RWPE1 (cell line): ENCODE data around the gene XYLB.

ENCODE experiments used
- CTCF ChIA-PET: fragments of 350-600 bp; sonication (Branson Sonifier 250); formaldehyde crosslinking; extraction: SDS; loops from one replicate; lab custom pipeline; 2021; lab: Yijun Ruan, JAX
- POLR2A ChIA-PET: fragments of 400-600 bp; formaldehyde crosslinking; extraction: SDS; loops from one replicate; lab custom pipeline; 2020; ENCODE audit warnings: antibody characterized with exemption; ENCODE audit not compliant: low non-redundant PET; lab: Yijun Ruan, JAX
- DNase-seq: peaks from one replicate; pipeline ENCODE4 v3.0.0; 2012; ENCODE audit warnings: low spot score
- H3K27ac ChIP-seq: fragments of 450-650 bp; 2 replicates; pipeline ENCODE4 v1.5.1; 2017
- TF ChIP-seq, protein P1 (sequence below): fragments of 450-650 bp; conservative IDR thresholded peaks from 2 replicates; pipeline ENCODE4 v1.5.1; 2017; ENCODE audit warnings: low read depth, mild to moderate bottlenecking

The XYLB gene

DNA sequence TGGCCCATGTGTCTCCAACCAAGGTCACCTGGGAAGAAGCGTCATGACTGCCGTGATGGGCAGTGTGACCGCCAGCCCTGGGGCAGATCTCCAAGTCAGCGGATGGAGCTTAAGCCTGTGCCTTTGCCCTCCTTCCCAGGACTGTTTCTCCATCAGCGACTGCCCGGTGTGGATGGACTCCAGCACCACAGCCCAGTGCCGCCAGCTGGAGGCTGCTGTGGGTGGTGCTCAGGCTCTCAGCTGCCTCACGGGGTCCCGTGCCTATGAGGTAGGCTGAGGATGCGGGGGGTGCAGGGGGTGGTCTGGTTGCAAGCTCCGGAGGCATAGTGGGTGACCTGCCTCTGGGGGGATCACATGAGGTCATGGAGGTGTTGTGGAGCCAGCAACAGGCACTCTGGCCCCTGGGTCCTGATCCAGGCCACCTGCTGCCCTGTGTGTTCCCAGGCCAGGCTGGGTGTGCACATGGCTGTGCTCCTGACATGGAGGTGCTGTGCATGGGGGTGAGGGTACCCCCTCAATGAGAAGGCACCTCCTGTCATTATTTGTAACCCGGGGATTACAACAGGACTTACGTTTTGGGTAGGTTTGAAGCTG lies 19.0 kb downstream of the XYLB start:
- TF ChIP-seq, protein P1, sequence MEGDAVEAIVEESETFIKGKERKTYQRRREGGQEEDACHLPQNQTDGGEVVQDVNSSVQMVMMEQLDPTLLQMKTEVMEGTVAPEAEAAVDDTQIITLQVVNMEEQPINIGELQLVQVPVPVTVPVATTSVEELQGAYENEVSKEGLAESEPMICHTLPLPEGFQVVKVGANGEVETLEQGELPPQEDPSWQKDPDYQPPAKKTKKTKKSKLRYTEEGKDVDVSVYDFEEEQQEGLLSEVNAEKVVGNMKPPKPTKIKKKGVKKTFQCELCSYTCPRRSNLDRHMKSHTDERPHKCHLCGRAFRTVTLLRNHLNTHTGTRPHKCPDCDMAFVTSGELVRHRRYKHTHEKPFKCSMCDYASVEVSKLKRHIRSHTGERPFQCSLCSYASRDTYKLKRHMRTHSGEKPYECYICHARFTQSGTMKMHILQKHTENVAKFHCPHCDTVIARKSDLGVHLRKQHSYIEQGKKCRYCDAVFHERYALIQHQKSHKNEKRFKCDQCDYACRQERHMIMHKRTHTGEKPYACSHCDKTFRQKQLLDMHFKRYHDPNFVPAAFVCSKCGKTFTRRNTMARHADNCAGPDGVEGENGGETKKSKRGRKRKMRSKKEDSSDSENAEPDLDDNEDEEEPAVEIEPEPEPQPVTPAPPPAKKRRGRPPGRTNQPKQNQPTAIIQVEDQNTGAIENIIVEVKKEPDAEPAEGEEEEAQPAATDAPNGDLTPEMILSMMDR, result no peak
- CTCF ChIA-PET, result interaction anchor here (0.7 kb wide), 1 partner anchor 1432 kb away, joined by 3 read pairs; no protein-coding TSS in a partner anchor
- POLR2A ChIA-PET, result no interaction called here
- no peak for DNase-seq
- H3K27ac ChIP-seq, result no peak overlapping the region

DNA sequence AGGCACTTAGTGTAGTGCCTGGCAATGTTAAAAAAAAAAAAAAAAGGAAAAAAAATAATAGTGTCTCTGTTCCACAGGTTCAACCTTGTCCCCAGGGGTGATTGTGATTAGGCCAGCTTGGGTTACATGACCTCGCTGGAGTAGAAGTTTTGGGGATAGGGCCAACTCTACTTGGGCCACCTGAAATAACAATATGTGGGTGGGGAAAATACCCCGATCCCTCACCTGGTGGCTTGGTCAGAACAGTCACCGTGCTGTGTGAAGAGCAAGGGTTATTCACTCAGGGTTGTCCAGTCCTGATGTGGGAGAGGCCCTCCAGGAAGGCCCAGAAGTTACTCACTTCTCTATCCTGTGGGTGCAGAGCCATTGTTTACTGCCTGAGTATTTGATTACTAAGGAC lies 19.5 kb downstream of the XYLB start:
- H3K27ac ChIP-seq, result no peak overlapping the region
- DNase-seq, result no peak
- ChIA-PET CTCF (interaction anchor here (0.7 kb wide), 1 partner anchor 1432 kb away, joined by 3 read pairs; no protein-coding TSS in a partner anchor), POLR2A (no interaction called here)
- TF ChIP-seq, protein P1, result no peak

DNA sequence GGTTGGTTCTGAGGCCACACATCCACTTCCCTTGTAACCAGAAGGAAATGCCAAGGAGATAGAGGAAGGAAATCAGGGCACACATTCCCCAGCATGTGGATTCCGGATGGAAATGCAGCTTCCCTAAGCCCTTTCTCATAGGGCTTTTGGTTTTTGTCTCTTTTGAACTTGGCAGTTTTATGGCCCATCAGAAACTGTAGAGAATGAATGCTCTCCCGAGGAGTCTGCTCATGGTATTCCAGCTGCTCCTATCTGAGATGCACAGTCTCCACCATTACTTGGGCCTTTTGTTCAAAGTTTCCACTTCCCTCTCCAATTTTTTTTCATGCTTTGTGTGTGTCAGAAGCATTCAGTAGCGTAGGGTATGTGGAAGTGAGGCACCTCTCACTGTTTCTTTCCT lies 21.2 kb downstream of the XYLB start:
- H3K27ac ChIP-seq, result no peak overlapping the region
- DNase-seq, result no peak
- POLR2A ChIA-PET, result no interaction called here
- CTCF ChIA-PET, result no interaction called here
- TF ChIP-seq, protein P1, result no peak

DNA sequence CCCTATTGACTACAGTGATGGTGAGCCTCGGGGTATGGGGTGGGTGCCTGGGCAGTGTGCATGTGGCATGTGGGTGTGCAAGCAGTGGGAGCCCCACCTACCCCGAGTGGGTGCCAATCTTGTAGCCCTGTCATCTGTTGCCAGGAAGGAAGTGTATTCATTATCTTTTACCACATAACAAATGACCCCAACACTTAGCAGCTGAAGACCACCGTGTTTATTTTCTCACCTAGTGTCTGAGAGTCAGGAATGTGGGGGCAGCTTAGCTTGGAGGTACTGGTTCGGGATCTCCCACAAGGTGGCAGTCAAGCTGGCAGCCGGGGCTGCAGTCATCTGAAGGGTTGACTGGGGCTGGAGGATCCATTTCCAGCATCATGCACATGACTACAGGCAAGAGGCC lies 21.7 kb downstream of the XYLB start:
- H3K27ac ChIP-seq, result no peak overlapping the region
- no peak for DNase-seq
- TF ChIP-seq, protein P1, result no peak
- ChIA-PET CTCF (no interaction called here), POLR2A (no interaction called here)

DNA sequence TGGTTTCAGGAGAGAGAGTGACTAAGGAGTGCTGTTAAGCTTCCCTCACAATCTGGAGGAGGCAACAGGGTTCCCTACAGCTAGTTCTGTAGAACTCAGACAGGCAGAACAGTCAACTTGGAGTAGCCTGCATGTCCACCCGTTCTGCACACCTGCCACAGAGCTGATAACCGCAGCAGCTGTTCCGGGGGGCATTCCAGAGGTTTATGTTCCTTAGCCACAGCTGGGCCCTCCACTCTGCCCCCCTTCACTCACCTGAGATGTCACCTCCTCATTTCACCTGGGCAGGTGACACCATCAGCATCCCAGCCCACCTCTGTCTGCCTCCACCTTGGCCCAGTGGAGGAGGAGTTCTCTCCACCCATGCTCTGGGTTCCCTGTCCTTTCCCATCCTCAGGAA lies 22.6 kb downstream of the XYLB start:
- TF ChIP-seq, protein P1, result no peak
- no peak overlapping the region for H3K27ac ChIP-seq
- POLR2A ChIA-PET, result no interaction called here
- CTCF ChIA-PET, result interaction anchor here (0.6 kb wide), 1 partner anchor 144 kb away, joined by 3 read pairs; no protein-coding TSS in a partner anchor
- no peak for DNase-seq

DNA sequence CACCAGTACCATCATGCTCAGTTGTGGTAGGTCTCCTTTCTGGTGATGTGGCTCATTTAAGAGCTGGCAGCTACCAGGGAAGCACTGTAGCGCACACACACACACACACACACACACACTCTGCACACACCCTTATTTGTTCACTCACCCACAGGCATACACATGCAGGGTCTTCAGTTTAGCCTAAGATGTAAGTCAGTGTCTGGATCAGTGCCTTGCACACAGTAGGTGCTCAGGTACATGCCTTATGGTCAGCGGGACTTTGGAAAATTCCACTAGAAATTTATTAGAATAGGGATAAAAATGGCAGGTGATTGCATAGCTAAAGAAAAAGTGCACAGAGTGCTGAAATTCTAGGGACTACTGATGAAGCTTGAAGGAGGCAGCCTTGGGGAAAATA lies 23.6 kb downstream of the XYLB start:
- ChIA-PET CTCF (no interaction called here), POLR2A (no interaction called here)
- DNase-seq, result no peak
- TF ChIP-seq, protein P1, result no peak
- no peak overlapping the region for H3K27ac ChIP-seq
